Nephron (organoid): ENCODE results near the gene INSR.
A peak's percentile ranks its signal among the peaks of the same experiment; 100 is the strongest.
"Not testable (repeated sequence)": the region's sequence is repeated elsewhere in the genome, so short reads cannot be mapped to it uniquely, and the experiment has no call there.

Experiments used
- H3K27ac Mint-ChIP-seq, 3 experiments: 2 replicates each; pipeline ENCODE4 v1.8.0; 2020; ENCODE audit warnings: mixed read lengths in 3 of 3, mild to moderate bottlenecking in 2 of 3, moderate library complexity in 1 of 3
- H3K27me3 Mint-ChIP-seq: 2 replicates; pipeline ENCODE4 v1.8.0; 2021; ENCODE audit warnings: low read depth, mild to moderate bottlenecking, moderate library complexity, mixed read lengths
- H3K36me3 Mint-ChIP-seq: 2 replicates; pipeline ENCODE4 v1.8.0; 2020; ENCODE audit warnings: low read depth, mixed read lengths
- H3K4me1 Mint-ChIP-seq: 2 replicates; pipeline ENCODE4 v1.8.0; 2020; ENCODE audit warnings: mixed read lengths
- H3K4me3 Mint-ChIP-seq, 3 experiments: 2 replicates each; pipeline ENCODE4 v1.8.0; 2020; ENCODE audit warnings: mild to moderate bottlenecking in 3 of 3, mixed read lengths in 3 of 3, moderate library complexity in 2 of 3
- H3K9me3 Mint-ChIP-seq: 2 replicates; pipeline ENCODE4 v1.8.0; 2020; ENCODE audit warnings: mixed read lengths
- CTCF ChIP-seq, 3 experiments: fragments of 200-600 bp; sonication (generic); IDR thresholded peaks; one replicate each; pipeline ENCODE4 v1.5.0; 2021; ENCODE audit warnings: antibody characterized with exemption in 3 of 3; ENCODE audit not compliant: unreplicated experiment in 3 of 3

INSR gene

GRCh38 chr19:7228935-7229541 lies 65.2 kb downstream of the INSR start:
- no peak overlapping the region for H3K4me3 Mint-ChIP-seq
- no peaks in the 10 kb centered on the region for H3K27me3 Mint-ChIP-seq
- H3K36me3 Mint-ChIP-seq = no peaks in the 10 kb centered on the region
- no peak overlapping the region for H3K27ac Mint-ChIP-seq
- H3K4me1 Mint-ChIP-seq = peaks cover 29% of the 10 kb centered on the region
- no peak for TF ChIP-seq CTCF (IDR thresholded peaks at IDR 0.05; ENCODE audit: unreplicated experiment in 3 of 3)
- no peaks in the 10 kb centered on the region for H3K9me3 Mint-ChIP-seq

- peaks cover 40% of the 10 kb centered on the region for H3K4me1 Mint-ChIP-seq
- H3K27me3 Mint-ChIP-seq = no peaks in the 10 kb centered on the region
- no peak overlapping the region for H3K4me3 Mint-ChIP-seq
- no peak overlapping the region for H3K27ac Mint-ChIP-seq
- no peak for TF ChIP-seq CTCF (IDR thresholded peaks at IDR 0.05; ENCODE audit: unreplicated experiment in 3 of 3)
- no peaks in the 10 kb centered on the region for H3K9me3 Mint-ChIP-seq
- no peaks in the 10 kb centered on the region for H3K36me3 Mint-ChIP-seq
These were observed 66.5 kb downstream of the INSR start for GRCh38 chr19:7227735-7228134.

GRCh38 chr19:7227149-7227548 lies 67.1 kb downstream of the INSR start:
- H3K4me1 Mint-ChIP-seq = peaks cover 40% of the 10 kb centered on the region
- H3K4me3 Mint-ChIP-seq, H3K27ac Mint-ChIP-seq, H3K36me3 Mint-ChIP-seq, H3K27me3 Mint-ChIP-seq, H3K9me3 Mint-ChIP-seq: not testable (repeated sequence)

GRCh38 chr19:7226739-7227138 lies 67.5 kb downstream of the INSR start:
- no peaks in the 10 kb centered on the region for H3K27me3 Mint-ChIP-seq
- no peak for TF ChIP-seq CTCF (IDR thresholded peaks at IDR 0.05; ENCODE audit: unreplicated experiment in 3 of 3)
- H3K4me1 Mint-ChIP-seq = peaks cover 37% of the 10 kb centered on the region
- no peaks in the 10 kb centered on the region for H3K9me3 Mint-ChIP-seq
- no peak overlapping the region for H3K4me3 Mint-ChIP-seq
- no peaks in the 10 kb centered on the region for H3K36me3 Mint-ChIP-seq
- no peak overlapping the region for H3K27ac Mint-ChIP-seq

GRCh38 chr19:7225741-7226140 lies 68.5 kb downstream of the INSR start:
- no peak overlapping the region for H3K27ac Mint-ChIP-seq
- peaks cover 36% of the 10 kb centered on the region for H3K4me1 Mint-ChIP-seq
- H3K27me3 Mint-ChIP-seq = no peaks in the 10 kb centered on the region
- H3K36me3 Mint-ChIP-seq = no peaks in the 10 kb centered on the region
- no peaks in the 10 kb centered on the region for H3K9me3 Mint-ChIP-seq
- no peak for TF ChIP-seq CTCF (IDR thresholded peaks at IDR 0.05; ENCODE audit: unreplicated experiment in 3 of 3)
- no peak overlapping the region for H3K4me3 Mint-ChIP-seq

- TF ChIP-seq CTCF (IDR thresholded peaks at IDR 0.05; ENCODE audit: unreplicated experiment in 3 of 3) = no peak
- Mint-ChIP-seq H3K4me3 (no peak overlapping the region), H3K27me3 (no peaks in the 10 kb centered on the region), H3K27ac (peak overlapping the region in 1 of 3 experiments; percentile 69), H3K4me1 (peaks cover 36% of the 10 kb centered on the region), H3K9me3 (no peaks in the 10 kb centered on the region), H3K36me3 (no peaks in the 10 kb centered on the region)
These were observed 69.2 kb downstream of the INSR start for GRCh38 chr19:7224995-7225394.
